Measurements from ENCODE around the gene PCK2.
"Not testable (repeated sequence)": the region's sequence is repeated elsewhere in the genome, so short reads cannot be mapped to it uniquely, and the experiment has no call there.

PCK2 gene

DNA sequence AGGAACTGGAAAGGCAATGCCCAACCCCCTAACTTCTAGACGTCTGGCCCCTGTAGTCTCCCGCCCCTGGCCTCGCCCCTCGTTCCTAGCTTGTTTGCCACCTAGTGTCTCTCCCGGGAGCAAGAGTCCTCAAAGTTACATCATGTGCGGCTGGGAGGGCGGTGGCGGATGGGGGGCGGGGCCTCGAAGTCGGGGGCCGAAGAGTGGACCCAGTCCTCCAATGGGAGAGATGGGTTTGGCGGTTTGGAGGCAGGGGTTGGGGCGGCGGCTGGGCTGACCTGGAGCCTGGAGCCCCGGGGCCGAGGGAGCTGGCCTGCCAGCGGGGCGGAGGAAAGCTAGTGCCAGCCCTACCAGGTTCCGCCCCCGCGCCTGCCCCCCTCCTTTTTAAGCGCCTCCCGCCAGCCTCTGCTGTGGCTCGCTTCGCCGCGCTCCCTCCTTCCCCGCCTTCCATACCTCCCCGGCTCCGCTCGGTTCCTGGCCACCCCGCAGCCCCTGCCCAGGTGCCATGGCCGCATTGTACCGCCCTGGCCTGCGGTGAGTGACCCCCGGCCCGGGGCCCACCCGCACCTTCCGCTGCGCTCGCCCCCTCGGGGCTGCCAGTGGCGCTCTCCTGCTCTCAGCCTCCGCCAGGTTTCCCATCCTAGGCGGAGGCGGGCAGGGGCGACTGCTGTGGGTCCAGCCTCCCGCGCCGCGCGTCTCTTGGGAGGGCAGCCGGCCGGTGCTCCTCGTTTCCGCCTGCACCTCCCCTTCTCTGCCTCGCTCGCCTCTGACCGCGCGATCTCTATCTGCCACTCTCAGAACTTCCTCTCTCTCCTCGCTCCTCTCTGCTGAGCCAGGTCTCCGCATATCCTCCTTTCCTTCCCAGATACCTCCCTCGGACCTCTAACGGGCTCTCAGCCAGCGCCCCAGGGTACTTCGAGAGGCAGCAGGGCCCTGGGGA lies at the start of gene PCK2:
TSS of gene PCK2 (plus strand) at position 411 of the 940 bp plus-strand sequence. CDS start at position 506, 95 bp downstream.
- DNase-seq (ENCODE audit: low spot score): peak; percentile 78

DNA sequence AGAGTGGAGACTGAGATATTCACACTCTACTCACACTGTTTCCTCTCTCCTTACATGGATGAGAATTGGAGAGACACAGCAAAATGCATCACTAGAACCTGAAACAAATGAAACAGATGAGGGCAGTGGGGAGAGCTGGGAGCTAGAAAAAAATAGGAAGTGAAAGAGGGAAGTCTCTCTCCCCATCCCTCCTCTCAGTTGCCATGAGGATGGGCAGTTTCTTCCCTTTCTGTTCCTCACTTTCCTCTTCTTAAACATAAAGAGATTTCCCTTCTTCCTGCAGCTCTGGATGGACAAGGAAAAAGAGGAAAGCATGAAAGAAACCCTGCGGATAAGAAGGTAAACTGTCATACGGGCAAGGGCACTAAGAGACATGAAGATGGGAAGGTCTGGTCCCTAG lies 45.1 kb upstream of the PCK2 start:
- not testable (repeated sequence) for DNase-seq (ENCODE audit: low spot score)

DNA sequence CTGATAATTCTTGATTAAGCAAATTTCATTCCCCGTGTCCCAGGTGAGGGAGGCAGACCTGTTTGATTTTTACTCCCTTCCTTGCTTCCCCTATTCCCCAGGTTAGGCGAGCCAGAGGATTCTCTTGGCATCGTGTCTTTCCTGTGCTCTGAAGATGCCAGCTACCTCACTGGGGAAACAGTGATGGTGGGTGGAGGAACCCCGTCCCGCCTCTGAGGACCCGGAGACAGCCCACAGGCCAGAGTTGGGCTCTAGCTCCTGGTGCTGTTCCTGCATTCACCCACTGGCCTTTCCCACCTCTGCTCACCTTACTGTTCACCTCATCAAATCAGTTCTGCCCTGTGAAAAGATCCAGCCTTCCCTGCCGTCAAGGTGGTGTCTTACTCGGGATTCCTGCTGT lies 43.4 kb upstream of the PCK2 start:
- DNase-seq (ENCODE audit: low spot score): not testable (repeated sequence)

DNA sequence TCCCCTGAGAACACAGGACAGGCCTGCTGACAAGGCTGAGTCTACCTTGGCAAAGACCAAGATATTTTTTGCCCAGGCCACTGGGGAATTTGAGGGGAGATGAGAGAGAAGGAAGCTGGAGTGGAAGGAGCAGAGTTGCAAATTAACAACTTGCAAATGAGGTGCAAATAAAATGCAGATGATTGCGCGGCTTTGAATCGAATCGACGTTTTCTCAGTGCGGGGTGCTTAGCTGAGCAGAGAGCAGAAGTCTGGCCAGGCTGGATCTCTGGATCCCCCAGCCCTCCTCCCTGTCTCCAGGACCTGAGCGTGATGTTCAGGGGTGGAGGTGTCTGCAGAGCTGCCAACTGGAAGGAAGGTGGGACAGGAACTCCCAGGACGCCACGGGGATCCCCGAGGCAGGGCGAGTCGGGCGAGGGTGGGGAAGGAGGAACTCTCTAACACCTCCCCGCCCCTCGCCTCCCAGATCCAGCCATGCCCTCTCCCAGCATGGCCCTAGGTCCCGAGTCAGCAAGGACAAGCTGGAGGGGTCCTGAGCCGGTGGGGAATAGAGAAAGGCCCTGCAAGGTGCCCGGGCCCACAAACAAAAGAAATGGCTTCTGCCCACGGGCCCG lies 42.8 kb upstream of the PCK2 start:
- DNase-seq (ENCODE audit: low spot score): no peak

DNA sequence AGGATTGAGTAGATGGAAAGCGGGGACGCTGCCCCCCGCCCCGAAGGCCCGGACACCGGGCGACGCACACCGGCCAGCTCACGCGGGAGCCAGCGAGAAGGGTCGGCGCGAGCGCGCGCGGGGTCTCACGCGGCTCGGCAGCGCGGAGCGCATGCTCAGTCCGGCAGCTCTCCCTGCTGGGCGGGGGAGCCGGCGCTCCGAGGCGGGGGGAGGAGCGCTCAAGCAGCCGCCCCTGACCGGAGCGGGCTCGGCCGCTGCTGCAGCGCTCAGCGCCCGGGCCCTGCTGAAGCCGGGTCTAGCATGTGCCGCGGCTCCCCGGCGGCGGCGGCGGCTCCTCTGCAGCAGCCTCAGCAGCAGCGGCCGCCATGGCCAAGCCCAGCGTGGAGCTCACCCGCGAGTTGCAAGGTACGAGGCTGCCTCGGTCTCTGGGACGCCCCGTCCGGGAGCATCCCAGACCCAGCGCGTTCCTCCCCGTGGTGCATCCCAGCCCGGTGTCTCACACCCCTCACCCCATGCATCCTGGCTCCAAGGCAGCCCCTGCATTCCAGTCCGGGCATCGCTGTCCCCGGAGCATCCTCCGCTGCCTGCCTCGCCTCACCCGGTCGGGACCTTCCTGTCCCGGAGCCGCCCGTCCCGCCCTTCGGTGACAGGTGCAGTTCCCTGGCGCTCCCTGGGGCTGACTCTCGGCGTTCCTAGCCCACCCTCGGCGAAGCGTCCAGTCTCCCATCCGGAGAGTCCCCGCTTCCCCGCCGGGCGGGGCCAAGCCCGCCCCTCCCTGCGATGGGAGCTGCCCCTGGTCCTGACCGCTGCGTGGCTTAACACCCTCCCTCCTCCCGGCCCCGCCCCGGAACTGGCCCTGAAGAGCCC lies 42.1 kb upstream of the PCK2 start, which contains the start of gene CARMIL3:
TSS of gene CARMIL3 (plus strand) at position 221 of the 867 bp plus-strand sequence. CDS start at position 366, 145 bp downstream.
- peak; percentile 51 for DNase-seq (ENCODE audit: low spot score)

DNA sequence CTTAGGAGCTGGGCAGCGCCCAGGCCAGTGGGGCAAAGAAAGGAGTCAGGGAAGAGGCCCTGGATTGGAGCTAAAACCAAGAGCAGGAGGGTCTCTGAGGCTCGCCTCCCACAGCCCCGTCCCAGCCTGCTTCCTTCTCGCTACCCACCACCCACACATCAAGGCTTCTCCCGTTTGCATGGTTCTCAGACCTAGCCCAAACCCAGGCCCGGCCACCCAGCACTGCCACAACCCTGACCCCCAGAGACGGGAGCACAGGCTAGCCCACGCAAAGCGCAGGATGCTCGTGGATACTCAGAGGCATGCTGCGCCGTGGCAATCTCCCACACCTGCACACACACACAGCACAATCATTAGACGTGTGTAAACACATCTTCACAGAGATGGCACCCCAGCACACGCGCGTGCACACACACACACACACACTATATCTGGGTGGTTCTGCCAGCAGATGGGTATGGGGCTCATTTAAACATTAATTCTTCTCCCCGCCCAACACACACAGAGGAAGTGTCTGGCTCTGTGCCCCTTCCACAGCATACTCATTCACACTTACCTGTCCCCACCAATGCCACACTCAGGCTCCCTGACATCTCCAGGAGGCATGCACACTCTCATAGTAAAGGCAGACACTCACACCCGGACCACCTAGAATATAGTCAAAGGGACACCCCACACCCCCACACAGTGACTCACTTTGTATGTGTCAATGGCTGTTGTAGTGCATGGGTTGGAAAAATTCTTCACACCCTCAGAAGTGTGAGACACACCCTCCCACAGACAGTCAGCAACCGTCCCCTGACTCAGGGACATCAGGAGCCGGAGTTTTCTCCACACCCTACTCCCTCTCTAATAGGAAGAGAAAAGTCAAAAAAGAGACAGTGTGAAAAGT lies 41.2 kb upstream of the PCK2 start:
- no peak for DNase-seq (ENCODE audit: low spot score)

DNA sequence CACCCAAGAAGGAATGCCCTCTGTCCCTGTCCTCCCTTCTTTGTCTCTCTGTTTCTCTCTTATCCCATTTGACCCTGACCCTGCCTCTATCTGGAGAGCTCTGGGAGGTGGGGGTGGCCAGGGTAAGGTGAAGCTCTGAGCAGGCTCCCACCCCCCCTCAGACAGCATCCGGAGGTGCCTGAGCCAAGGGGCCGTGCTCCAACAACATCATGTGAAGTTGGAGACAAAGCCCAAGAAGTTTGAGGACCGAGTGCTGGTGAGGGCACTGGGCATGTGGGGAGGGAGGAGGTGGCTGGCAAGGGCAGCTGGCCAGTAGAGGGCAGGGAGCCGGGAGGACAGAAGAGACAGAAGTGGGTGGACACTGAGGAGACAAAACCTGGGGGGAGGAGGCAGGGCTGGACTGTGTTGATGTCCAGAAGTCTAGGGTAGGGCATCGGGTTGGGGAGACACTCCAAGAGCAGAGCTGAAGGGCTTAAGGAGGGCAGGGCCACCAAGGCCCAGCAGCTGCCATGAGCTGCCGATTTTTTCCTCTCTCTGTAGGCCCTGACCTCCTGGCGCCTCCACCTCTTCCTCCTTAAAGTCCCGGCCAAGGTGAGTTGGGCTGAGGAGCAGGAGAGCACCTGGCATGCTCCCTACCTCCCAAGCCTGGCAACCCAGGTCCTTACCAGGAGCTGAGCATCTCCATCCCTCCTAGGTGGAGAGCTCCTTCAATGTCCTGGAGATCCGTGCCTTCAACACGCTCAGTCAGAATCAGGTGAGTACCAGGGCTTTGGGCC lies 40.4 kb upstream of the PCK2 start:
- no peak for DNase-seq (ENCODE audit: low spot score)

DNA sequence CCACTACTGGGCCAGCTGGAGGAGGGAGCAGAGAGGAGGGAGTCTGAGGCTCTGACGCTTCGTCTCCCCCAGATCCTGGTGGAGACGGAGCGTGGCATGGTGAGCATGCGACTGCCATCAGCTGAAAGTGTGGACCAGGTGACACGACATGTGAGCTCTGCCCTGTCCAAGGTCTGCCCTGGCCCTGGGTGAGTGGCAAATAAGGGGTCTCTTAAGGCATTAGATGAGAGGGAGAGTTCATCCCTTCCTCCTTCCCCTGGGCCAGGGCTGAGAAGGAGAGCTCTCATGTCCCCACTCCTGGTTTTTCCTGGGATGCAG lies 39.8 kb upstream of the PCK2 start:
- no peak for DNase-seq (ENCODE audit: low spot score)

DNA sequence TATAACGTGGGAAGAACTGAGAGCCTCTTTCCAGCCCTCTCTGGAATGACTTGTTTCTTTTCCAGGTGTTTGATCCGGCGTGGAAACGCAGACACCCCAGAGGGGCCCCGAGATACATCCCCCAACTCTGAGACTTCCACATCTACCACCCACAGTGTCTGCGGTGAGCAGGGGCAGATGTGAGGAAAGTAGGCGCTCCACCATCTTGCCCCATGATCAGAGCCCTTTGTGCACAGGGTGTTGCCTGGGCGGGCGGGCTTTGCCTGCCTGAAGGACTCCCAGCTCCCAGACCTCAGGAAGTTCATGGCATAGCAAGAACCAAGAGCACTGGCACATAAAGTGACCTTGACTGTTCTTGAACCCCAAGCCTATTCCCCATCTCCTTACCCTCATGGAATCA lies 39.5 kb upstream of the PCK2 start:
- DNase-seq (ENCODE audit: low spot score): no peak

DNA sequence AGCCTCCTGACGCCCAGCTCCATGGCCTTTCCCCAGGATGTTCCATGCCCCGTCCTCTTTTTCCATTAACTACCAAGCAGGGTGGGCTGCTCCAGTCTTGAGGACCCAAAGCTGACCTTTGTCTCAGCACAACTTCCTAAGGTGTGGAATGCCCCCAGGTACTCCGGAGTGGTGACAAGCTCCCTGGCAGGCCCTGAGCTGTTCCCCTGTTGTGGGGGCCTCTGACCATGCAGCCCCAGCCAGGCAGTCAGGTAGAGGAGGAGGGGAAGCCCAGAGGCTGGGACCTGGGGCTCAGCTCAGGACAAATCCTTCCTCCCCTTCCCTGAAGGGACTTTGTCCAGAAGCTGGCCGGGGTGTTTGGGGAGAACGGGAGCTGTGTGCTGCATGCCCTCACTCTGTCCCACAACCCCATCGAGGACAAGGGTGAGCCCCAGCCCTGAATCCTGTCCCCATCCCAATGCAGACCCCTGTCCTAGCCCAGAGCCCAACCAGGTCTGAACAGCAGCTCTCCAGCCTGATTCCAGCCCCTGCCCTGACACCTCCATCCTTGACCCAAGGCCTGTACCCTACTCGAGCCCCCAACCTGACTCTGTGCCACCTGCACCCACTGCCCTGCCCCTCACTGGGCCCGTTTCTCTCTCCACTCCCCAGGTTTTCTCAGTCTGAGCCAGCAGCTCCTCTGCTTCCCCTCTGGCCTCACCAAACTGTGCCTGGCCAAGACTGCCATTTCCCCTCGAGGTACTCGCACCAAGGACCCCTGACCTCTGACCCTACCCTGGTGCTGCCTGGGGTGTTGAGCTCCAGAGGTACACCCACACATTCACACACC lies 37.9 kb upstream of the PCK2 start:
- no peak for DNase-seq (ENCODE audit: low spot score)

DNA sequence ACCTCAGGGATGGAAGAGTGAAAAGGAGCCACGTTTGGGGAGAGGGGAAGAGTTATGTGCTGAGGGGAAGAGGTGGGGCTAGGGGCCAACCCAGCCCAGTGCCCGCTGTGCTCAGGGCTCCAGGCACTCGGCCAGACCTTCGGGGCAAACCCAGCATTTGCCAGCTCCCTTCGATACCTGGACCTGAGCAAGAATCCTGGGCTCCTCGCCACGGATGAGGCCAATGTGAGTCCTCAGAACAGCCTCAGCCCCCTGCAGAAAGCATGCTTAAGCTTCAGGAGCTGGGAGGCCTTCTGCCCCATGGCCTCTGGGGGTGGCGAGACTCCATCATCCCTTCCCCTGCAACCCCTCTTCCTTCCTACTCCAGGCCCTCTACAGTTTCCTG lies 37.3 kb upstream of the PCK2 start:
- DNase-seq (ENCODE audit: low spot score): no peak

DNA sequence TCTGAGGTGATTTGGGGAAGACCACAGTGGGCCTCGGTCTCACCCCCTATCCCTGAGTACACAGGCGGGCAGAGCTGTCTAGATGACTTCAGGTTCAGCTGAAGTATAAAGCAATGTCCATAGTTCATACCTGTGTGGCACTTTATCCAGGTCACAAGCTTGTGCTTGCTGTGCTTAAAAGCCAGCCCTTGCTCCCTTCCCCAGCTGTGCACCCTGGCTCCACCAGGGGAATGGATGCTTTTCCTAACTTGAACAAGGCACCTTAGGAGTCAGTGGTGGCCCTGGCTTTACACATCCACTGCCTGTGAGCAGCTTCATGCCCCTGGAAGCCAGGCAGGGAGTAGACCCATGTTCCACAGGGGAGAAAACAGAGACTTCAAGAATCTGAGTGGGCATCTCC lies 36.8 kb upstream of the PCK2 start:
- no peak for DNase-seq (ENCODE audit: low spot score)

DNA sequence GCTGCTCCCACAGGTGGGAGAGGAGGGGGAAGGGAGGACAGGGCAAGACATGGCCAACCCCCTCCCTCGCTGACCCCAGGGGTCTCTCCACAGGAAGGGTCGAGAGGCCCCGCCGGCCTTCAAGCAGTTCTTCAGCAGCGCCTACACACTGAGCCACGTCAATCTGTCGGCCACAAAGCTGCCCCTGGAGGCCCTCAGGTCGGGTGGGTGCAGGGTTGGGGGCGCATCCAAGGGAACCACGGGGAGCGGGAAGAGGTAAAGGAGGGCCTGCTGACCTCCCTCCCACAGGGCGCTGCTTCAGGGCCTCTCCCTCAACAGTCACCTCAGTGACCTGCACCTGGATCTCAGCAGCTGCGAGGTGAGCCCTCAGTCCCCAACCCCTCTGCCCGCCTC lies 36.2 kb upstream of the PCK2 start:
- no peak for DNase-seq (ENCODE audit: low spot score)

DNA sequence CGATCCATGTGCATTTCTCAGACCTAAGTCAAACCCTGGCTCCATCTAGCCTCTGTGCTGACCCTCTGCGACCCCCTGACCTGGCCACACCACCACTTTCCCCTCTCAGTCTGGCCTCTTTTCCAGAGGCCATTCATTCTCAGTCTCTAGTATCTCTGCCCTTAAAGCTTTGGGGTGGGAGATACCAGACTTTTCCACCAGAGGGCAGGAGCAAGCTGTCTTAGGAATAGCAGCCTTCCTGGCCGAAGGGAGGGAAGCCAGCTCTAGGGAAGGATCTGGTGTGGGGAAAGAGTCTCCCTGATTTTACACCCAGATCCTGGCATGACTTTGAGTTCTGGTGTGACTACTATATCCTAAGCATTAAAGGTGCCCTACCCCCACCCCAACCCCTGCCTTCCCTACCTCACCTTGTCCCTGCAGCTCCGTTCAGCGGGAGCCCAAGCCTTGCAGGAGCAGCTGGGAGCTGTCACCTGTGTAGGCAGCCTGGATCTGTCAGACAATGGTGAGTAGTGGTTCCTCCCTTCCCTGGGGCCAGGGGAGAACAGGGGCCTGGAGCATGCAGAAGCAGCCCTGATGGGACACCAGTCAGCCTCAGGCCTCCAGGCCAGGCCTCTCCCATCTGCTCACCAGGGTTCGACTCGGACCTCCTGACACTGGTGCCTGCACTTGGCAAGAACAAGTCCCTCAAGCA lies 35.7 kb upstream of the PCK2 start:
- peak; percentile 45 for DNase-seq (ENCODE audit: low spot score)

DNA sequence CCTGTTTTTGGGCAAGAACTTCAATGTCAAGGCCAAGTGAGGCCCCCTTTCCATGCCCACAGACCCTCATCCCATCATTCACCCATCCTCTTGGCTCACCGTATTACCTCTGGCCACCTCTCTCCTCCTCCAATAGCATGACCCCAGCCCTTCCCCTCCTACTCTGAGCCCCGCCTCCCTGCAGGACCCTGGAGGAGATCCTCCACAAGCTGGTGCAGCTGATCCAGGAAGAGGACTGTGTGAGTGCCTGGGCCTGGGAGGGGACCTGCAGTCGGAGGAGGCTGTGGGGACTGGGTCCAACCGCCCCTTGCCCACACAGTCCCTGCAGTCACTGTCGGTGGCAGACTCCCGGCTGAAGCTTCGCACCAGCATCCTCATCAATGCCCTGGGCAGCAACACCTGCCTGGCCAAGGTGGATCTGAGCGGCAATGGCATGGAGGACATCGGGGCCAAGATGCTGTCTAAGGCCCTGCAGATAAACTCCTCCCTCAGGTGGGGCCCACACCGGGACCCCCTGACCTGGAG lies 35.1 kb upstream of the PCK2 start:
- no peak for DNase-seq (ENCODE audit: low spot score)

DNA sequence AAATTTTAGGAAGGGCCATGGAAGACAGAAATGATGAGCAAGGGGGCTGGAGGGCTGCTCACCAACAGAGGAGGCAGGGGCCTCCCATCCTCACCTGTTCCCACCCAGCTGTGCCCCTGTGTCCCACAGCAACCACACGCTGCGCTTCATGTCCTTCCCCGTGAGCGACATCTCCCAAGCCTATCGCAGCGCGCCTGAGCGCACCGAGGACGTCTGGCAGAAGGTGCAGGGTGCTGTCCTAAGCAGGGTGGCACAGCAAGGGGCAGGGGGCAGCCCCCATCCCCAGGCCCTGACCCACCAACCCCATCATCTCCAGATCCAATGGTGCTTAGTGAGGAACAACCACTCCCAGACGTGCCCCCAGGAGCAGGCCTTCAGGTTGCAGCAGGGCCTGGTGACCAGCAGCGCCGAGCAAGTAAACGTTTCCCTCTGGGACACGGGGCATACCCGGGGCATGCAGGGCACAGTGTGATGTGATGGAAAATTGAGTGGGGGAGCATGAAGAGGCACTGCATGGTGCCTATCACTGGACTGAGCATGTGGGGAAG lies 34.2 kb upstream of the PCK2 start:
- no peak for DNase-seq (ENCODE audit: low spot score)

DNA sequence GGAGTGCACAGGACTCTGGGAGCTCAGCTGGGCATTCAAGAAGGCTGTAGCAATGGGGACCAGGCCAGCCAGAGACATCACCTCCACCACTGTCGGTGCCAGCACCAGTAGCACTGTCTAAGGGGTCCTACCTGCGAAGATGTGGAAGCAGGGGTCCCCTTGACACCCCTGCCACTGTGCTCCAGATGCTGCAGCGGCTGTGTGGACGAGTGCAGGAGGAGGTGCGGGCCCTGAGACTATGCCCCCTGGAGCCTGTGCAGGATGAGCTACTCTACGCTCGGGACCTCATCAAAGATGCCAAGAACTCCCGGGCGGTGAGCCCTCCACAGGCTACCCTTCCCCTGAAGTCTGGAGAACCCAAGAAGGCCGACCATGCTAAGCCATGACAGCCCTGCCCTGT lies 33.7 kb upstream of the PCK2 start:
- no peak for DNase-seq (ENCODE audit: low spot score)
